ENCODE measurements around the gene SERTAD2. TPM values are rescaled to one million over a fixed set of nuclear protein-coding genes. Genes with fewer than 3 reads are reported as not detected.

The SERTAD2 gene
- total RNA-seq, 1 donor: 7.8 TPM

DNA sequence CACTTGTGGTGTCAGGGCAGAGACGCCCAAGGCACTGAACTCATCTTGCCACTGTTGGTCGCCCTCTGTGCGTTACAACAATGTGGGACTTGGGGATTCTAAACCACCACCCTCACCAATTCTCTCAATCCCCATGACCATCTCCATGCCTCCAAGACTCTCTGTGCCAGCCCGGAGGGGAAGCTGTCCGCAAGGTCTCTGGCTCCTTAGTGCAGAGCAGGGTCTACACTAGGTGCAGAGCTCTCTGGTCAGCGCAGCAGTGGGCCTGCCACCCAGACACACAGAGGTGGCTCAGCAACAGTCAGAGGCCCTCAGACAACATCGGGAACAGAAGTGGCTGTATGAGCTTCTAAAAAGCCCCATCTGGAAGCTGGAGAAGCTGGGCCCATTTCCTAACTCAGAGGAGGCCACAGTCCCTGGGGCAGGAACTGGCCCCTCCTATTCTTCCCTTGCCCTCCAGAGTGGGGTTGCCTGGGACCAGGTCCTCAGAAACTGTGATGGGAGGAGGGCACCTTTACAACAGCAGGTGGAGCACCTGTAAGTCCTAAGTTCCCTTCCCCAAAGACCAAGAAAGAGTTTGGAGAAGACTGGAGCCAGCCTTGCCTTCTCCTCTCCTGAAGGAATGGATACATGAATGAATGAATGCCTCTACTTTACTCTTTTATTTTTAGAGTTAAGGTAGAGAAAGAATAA lies 37.7 kb downstream of the SERTAD2 start:
- TF ChIP-seq, protein P1, sequence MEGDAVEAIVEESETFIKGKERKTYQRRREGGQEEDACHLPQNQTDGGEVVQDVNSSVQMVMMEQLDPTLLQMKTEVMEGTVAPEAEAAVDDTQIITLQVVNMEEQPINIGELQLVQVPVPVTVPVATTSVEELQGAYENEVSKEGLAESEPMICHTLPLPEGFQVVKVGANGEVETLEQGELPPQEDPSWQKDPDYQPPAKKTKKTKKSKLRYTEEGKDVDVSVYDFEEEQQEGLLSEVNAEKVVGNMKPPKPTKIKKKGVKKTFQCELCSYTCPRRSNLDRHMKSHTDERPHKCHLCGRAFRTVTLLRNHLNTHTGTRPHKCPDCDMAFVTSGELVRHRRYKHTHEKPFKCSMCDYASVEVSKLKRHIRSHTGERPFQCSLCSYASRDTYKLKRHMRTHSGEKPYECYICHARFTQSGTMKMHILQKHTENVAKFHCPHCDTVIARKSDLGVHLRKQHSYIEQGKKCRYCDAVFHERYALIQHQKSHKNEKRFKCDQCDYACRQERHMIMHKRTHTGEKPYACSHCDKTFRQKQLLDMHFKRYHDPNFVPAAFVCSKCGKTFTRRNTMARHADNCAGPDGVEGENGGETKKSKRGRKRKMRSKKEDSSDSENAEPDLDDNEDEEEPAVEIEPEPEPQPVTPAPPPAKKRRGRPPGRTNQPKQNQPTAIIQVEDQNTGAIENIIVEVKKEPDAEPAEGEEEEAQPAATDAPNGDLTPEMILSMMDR (IDR thresholded peaks at IDR 0.05; ENCODE audit: insufficient read depth, low read depth, low read length): no peak
- H3K4me3 ChIP-seq (ENCODE audit: low read depth, low read length): no peak overlapping the region
- no peak for DNase-seq (ENCODE audit: low read depth)

DNA sequence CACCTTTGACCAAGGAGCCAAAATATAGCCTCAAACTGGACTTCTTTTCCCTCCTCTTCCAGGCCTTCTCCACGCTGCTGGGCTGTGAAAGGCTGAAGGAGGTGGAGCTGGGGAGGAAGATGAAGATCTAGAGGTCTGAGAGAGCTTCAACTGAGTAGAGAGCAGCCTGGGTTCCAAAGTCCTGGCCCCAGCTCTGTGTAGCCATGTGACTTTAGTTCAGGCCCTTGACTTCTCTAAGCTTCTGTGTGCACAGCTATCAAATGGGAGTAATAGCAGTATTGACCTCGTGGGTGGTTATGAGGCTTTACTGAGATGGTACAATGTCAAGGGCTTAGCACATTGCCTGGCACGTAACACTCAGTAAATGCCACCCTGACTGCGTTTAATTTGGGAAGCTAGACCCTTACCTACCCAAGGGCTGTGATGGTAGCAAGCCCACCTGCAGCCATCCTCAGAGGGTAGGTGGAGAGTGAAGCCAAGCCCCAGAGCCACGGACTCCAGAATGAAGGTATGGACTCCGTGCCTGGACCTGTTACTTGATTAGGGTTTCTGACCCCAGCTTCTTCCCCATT lies 38.4 kb downstream of the SERTAD2 start:
- no peak for DNase-seq (ENCODE audit: low read depth)
- TF ChIP-seq, protein P1 (IDR thresholded peaks at IDR 0.05; ENCODE audit: insufficient read depth, low read depth, low read length): no peak
- no peak overlapping the region for H3K4me3 ChIP-seq (ENCODE audit: low read depth, low read length)

DNA sequence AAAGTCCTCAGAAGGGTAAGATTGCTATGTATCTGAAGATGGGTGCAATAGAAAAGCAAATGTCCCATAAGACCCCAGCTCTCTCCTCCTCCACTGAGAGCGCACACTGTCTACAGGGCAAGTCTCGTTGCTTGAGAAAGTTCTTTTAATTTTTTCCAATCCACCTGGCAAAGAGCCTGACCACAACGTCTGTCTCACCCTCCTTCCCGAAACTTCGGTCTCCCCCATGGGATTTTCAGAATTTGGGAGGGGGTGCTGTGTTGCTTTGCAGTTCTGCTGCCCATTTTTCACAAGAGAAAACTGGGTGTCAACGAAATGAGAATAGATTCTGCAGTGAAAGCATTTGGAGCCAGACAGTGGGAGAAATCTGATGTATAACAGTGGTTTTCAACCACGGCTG lies 40.4 kb downstream of the SERTAD2 start:
- TF ChIP-seq, protein P1 (IDR thresholded peaks at IDR 0.05; ENCODE audit: insufficient read depth, low read depth, low read length): no peak
- no peak overlapping the region for H3K4me3 ChIP-seq (ENCODE audit: low read depth, low read length)
- DNase-seq (ENCODE audit: low read depth): no peak

DNA sequence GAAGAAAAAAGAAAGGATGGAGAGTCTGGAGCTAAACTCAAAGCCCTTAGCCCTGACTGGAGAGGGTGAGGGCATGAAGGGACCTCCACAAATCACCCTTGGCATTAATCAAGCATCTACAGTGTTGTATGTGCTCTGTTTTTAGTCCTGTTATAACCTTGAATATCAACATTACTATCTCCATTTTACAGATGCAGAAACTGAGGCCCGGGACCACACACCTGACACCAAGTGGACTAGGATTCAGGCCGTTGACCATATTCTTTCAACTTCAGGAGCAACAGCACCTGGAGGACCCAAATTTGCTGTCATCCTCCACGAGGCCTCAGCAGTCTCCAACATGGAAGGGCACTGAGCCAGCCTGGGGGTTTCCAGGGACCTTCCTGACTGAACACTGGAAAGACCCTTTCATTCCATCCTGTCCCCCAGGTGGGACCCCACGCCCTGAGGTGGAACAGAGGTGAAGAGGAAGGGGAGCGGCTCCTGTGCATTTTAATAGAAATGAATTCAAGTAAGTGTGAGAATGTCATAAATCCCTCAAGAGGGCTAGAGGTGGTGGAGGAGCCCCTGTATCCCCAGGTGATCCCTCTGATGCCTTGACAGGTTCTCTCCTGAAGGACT lies 41.0 kb downstream of the SERTAD2 start:
- no peak overlapping the region for H3K4me3 ChIP-seq (ENCODE audit: low read depth, low read length)
- no peak for DNase-seq (ENCODE audit: low read depth)
- TF ChIP-seq, protein P1 (IDR thresholded peaks at IDR 0.05; ENCODE audit: insufficient read depth, low read depth, low read length): no peak

DNA sequence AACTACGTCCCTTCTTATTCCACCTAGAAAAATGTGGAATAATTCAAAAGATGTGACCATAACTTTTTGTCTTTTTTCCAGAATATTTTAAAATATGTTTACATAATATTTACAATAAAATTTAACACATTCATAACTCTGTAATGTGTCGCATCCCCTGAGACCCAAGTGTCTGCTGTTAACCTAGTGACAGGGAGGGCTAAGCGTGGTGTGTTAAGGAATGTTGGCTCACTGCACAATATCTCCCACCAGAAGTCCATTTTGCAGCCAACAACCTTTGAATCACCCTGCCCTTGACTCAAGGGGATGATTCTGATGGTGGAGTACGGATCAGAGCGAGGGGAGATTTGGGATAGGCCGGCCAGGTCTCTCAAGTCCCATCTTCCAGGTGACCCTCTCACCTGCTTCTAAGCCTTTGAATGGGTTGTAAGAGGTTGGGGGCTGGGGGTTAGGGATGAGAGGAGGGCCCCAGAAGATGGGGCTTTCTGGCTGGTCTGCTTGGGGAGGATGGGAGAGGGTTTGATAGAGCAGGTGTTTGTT lies 43.3 kb downstream of the SERTAD2 start:
- TF ChIP-seq, protein P1 (IDR thresholded peaks at IDR 0.05; ENCODE audit: insufficient read depth, low read depth, low read length): no peak
- H3K4me3 ChIP-seq (ENCODE audit: low read depth, low read length): no peak overlapping the region
- no peak for DNase-seq (ENCODE audit: low read depth)

DNA sequence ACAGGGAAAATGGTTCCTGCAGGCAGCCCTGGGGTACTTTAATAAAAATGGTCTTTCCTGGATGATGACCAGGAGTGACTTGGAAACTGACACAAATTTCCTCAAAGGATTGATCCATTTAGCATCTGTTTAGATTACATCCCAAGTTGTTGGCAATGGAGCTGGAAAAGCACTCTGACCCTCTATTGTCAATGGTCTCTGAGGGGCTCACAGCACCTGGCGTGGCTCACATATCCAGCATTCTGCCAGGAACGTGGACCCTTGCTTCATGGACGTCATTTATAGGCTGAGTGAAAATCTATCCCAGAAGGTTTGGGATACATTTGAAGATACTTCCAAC lies 43.8 kb downstream of the SERTAD2 start:
- no peak overlapping the region for H3K4me3 ChIP-seq (ENCODE audit: low read depth, low read length)
- DNase-seq (ENCODE audit: low read depth): no peak
- TF ChIP-seq, protein P1 (IDR thresholded peaks at IDR 0.05; ENCODE audit: insufficient read depth, low read depth, low read length): no peak
